NCI-H1436 treated with DMSO at 0.1 percent for 48 hours (cell line): ENCODE measurements around the gene CADM1.
A peak's percentile ranks its signal among the peaks of the same experiment; 100 is the strongest.

Source experiments
- DNase-seq: peaks from one replicate; lab custom pipeline; 2025; lab: John Stamatoyannopoulos, UW

Gene CADM1

DNA sequence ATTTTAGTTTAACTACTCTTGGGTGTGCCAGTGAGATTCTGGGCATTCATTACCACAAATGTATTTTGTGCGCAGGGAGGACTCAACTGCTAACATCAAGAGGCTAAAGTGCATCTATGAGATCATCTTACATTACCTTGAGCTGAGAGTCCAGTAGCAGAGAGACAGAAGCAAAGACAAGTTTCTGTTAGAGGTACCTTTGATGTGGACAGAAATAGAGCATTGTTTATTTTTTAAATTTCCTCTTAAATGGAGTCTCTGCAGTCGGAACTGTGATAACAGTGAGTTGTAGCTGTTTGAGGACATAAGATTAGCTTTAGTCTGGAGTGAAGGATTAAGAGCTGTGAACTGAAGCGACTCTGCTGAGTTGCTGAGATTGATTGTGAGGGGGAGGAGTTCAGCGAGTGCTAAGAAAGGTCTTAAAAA is 297.0 kb downstream of the CADM1 start:
- peak; percentile 49 for DNase-seq

GRCh38 chr11:115206365-115207022 is 297.7 kb downstream of the CADM1 start:
- no peak for DNase-seq

GRCh38 chr11:115202900-115203552 is 301.2 kb downstream of the CADM1 start:
- DNase-seq, result no peak

GRCh38 chr11:115202074-115202473 is 302.1 kb downstream of the CADM1 start:
- no peak for DNase-seq

DNA sequence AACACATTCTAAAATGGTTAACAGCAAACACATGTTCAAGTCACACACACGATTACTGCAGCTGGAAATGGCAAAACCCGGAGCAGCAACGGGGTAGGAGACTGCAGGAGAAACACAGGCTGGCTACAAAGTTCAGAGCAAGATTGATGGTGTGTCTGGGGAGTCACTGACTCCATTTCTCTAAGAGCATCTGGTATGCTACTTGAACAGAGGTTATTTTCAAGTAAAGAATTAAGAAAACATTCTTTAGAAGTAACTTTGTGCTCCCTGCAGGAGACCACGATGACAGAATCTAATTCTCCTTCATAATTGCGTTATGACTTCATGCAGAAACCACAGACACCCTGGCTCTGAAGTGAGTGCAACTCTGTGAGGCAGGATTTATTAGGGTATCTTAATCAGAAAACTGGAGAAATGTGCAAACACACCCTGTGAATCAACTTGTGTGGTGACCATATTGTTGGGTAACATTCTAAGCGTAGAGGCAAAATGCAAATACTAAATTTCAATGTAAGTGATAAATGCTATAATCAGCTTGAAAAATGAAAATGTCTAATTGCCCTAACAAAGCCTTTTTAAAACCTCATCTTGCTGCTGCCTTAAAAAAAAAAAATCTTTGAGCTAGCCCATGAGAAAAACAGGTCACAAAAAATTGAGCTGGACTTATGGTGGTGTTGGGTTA is 303.0 kb downstream of the CADM1 start:
- no peak for DNase-seq

DNA sequence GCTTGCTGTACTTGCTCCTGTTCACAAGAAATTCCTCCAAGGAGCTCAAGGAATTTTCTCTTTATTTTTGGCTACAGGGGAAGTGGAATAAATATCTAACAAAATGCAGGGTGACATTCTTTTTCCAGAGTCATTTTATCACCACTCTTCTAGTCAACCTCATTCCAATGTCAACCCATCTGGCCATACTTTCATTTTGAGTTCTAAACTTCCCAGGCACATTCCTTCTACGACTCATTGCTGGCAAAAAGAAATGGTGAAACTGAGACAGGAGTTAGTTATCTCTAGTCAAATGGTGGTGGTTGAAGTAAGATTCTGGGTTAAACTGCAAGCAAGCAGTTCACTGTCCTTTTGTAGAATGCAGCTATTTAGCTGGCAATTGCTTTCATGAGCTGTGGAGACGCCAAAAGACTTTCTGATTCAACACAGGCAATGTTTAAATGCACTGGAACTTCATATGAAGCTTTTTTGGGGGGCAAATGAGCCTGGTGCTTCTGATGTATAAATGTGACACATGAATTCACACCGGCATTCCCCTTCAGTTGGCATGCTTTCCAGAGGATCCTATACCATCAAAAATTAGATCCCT is 304.6 kb downstream of the CADM1 start:
- DNase-seq, result no peak

DNA sequence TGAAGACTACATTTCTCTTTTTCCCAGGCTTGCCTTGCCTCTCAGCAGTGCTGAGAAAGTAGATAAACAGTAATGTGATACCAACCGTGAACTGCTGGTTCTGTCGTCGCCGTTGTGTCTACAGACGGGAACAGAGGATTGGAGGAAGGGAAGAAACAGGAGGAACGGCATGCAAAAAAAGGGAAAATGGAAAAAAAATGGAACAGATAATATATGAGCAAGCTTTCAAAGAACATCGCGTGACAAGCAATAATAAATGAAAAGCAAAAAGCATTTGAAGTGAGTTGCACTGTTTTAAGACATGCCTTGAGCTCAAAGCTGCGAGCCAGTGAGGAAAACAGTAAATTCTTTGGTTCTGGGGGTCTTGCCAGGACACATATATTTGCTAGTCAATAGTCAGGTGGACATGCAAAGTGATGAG is 305.9 kb downstream of the CADM1 start:
- DNase-seq, result no peak

- no peak for DNase-seq
These were observed 306.8 kb downstream of the CADM1 start for GRCh38 chr11:115197433-115197832.

GRCh38 chr11:115197031-115197430 is 307.2 kb downstream of the CADM1 start:
- DNase-seq, result no peak

DNA sequence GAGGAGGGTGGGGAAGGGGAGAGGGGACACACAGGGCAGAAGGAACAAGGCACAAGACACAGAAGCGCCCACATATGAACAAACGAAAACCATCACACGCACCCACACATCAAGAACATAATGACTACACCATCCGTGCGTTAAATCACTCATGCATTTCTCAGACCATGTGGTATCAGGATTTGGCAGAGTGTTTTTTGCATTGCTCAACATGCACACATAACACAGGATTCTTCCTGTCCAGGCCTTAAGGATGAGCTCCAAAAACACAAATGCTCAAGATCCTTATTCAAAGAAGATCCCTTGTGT is 309.5 kb downstream of the CADM1 start:
- DNase-seq, result no peak

- DNase-seq, result no peak
These were observed 310.1 kb downstream of the CADM1 start for GRCh38 chr11:115193914-115194801.

- no peak for DNase-seq
These were observed 312.5 kb downstream of the CADM1 start for GRCh38 chr11:115191761-115192160.

DNA sequence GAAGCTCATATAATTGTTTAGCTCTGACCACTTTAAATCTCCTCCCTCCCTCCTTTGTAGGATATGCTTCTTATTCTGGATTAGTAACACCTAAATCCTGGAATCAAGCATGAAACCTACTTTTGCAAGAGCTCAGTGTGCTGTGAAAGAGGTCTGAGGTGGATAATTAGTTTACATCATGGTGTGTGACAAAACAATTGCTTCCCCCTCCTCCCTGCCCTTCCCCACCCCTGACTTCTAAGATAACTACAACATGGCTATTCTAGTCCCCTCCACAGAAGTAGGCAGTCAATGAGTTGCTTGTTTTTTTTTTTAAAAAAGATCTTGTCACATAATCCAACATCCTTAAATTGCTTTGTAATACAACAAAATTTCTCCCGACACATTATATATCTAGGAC is 314.0 kb downstream of the CADM1 start:
- no peak for DNase-seq

DNA sequence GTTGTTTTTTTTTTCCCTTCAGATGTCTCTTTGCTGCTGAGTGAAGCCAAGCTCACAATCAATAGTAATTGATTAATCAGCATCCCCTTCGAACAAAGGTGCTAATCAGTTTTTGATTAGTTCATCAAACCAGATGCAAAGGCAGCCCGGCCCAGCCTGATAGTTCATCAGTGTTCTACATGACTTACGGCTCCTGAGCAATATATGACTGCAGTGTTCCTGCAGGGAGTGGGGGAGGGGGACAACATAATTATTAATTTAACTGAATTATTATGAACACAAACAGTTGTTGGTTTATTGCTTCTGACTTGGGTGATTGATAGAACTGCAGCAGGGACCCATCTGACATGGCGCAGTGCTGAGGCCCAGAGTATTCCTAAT is 315.3 kb downstream of the CADM1 start:
- no peak for DNase-seq

DNA sequence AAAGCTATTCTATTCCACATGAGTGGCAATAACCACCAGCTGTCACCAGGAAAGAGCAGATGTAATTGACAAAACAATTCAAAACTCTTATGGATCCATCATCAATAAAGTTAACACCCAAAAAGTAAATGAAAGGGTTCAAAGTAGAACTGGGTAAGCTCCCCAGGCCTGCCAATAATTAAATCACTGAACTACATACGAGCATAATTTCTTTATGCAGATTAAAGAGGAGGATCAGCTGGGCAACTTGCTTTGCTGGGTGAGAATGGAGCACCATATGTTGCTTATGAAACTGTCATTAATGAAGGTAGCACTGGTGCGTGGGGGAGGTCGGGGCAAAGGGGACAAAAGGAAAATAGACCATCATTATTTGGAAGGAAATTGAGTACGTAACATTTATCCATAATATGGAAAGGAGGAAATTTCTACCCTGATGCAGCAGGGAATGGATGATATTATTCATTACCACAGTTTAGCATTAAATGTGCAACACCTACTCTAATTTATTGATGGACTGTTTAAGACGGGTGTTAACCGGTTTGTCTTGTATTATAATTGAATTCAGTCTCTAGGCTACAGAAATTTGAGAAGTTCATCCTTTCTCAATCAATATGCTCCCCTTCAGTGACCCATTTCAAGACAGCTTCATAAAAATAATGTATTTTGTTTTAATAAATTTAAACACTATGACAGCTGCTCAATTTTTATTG is 315.9 kb downstream of the CADM1 start:
- DNase-seq, result no peak

- DNase-seq, result no peak
These were observed 318.3 kb downstream of the CADM1 start for GRCh38 chr11:115185931-115186330.

DNA sequence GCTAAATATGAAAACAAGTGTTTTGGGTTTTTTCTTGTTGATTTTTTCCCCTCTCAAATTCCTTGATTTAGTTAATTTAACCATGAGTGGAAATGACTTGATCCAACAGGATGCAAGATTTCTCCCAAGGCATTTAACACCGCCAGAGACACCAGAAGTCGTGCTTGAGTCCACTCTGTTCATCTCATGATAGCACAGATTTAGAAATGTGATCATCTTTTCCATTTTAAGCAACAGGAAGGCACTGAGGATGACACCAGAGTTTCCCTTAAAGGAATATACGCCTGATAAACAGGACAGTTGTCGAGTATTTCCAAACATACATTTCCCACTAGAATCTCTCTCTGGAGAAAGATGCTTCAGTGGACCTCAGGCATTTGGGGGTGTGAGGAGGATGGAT is 318.7 kb downstream of the CADM1 start:
- no peak for DNase-seq

DNA sequence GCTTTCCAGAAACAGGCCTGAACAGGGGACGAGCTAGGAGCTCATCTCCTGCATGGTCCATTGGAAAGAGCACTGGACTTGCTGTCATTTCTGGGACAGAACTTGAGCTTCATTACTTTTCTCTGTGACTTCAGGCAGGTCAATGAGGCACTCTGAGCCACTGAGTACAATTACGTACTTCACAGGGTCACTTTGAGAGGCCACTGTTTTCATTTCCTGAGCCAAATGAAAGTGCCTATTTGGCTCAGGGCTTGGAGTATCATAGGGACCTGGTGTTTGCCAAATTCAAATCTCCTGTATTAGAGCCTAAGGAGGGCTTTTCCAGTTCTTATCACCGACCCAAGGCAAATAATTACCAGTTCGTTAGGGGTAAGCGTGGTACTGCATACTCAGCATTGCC is 319.3 kb downstream of the CADM1 start:
- no peak for DNase-seq

- DNase-seq, result no peak
These were observed 320.4 kb downstream of the CADM1 start for GRCh38 chr11:115183830-115184229.

- DNase-seq, result no peak
These were observed 321.1 kb downstream of the CADM1 start for GRCh38 chr11:115183136-115183535.

- DNase-seq, result no peak
These were observed 321.8 kb downstream of the CADM1 start for GRCh38 chr11:115182282-115182955.
